ENCODE data around the gene CDC34. TPM values are rescaled to one million over a fixed set of nuclear protein-coding genes. Genes with fewer than 3 reads are reported as not detected.

CDC34 gene
- total and polyA plus RNA-seq, 12 donors, result 70.2 to 162 (median 77.5) TPM

GRCh38 chr19:513368-514165 is 18.0 kb upstream of the CDC34 start:
- ATAC-seq, result no peak
- Histone ChIP-seq H3K4me1 (peaks cover 2 to 31% (median 18%) of the 10 kb centered on the region in 9 donors), H3K36me3 (peaks cover 0 to 11% (median 4%) of the 10 kb centered on the region in 9 donors), H3K27me3 (no peaks in the 10 kb centered on the region), H3K9me3 (no peaks in the 10 kb centered on the region), H3K4me3 (no peak overlapping the region), H3K27ac (no peak overlapping the region)
- WGBS, 2 donors, result 83 to 87% methylated on average over 10 of the region's 10 CpGs
- no peak for TF ChIP-seq CTCF (IDR thresholded peaks at IDR 0.05)
- no peak for DNase-seq
- intact Hi-C loops (cut with DNase I), result no loop called here

GRCh38 chr19:514166-514663 is 17.3 kb upstream of the CDC34 start:
- no peaks in the 10 kb centered on the region for H3K27me3 ChIP-seq
- DNase-seq, result no peak
- H3K9me3 ChIP-seq, result no peaks in the 10 kb centered on the region

GRCh38 chr19:517721-518597 is 13.6 kb upstream of the CDC34 start:
- no peak overlapping the region for H3K4me3 ChIP-seq
- H3K27ac ChIP-seq, result no peak overlapping the region
- WGBS, 2 donors, result 73 to 79% methylated on average over 10 of the region's 10 CpGs
- peaks cover 0 to 9% (median 0%) of the 10 kb centered on the region in 11 donors for H3K9me3 ChIP-seq
- H3K27me3 ChIP-seq, result no peaks in the 10 kb centered on the region
- H3K4me1 ChIP-seq, result peaks cover 0 to 3% (median 0%) of the 10 kb centered on the region in 9 donors
- ATAC-seq, result peak in 5 of 8 donors; percentile 9 to 21 (median 18)
- no peak for DNase-seq
- intact Hi-C loops (cut with DNase I), result no loop called here
- no peak for TF ChIP-seq CTCF (IDR thresholded peaks at IDR 0.05)
- peaks cover 0 to 14% (median 0%) of the 10 kb centered on the region in 9 donors for H3K36me3 ChIP-seq

More at GRCh38 chr19:514166-514663, 17.3 kb upstream of the CDC34 start:
- Histone ChIP-seq H3K27ac (no peak overlapping the region), H3K4me1 (peaks cover 0 to 26% (median 13%) of the 10 kb centered on the region in 9 donors), H3K4me3 (no peak overlapping the region), H3K36me3 (peaks cover 0 to 7% (median 1%) of the 10 kb centered on the region in 9 donors)
- intact Hi-C loops (cut with DNase I), result no loop called here
- no peak for ATAC-seq
- 95 to 97% methylated on average over 9 of the region's 9 CpGs for WGBS, 2 donors
- no peak for TF ChIP-seq CTCF (IDR thresholded peaks at IDR 0.05)

- intact Hi-C loops (cut with DNase I), result no loop called here
- 41 to 61% methylated on average over 44 to 58 of the region's 58 CpGs for WGBS, 2 donors
- TF ChIP-seq CTCF (IDR thresholded peaks at IDR 0.05), result no peak
- no peak overlapping the region for H3K4me3 ChIP-seq
- peaks cover 0 to 9% (median 0%) of the 10 kb centered on the region in 11 donors for H3K9me3 ChIP-seq
- no peak overlapping the region for H3K27ac ChIP-seq
- peak in 1 of 8 donors; percentile 27 for ATAC-seq
- peaks cover 0 to 14% (median 0%) of the 10 kb centered on the region in 9 donors for H3K36me3 ChIP-seq
- no peaks in the 10 kb centered on the region for H3K27me3 ChIP-seq
- no peak for DNase-seq
- no peaks in the 10 kb centered on the region for H3K4me1 ChIP-seq
Measured at GRCh38 chr19:518598-519231, 12.8 kb upstream of the CDC34 start.
